T-helper 1 cell (primary cell): Measurements from ENCODE around the gene ZNFX1.

Experiments
- DNase-seq, 5 donors: peaks; one replicate each; pipeline ENCODE4 v3.0.0-alpha.2; 2012 to 2020

ZNFX1 gene

DNA sequence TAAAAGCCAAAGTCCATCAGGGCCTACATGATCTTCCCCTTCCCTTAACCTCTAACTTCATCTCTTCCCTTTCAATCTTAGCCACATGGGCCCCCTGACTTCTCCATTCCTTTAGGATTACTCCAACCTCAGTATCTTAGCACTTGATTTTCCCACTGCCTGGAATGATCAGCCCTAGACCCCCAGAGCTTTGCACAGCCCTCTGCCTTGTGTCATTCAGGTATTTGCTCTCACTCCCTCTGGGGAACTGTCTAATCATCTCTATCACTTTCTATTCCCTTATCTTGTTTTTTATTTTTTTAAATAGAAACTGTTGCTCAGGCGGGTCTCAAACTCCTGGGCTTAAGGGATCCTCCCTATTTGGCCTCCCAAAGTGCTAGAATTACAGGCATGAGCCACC lies 13.3 kb upstream of the ZNFX1 start:
- DNase-seq = no peak

DNA sequence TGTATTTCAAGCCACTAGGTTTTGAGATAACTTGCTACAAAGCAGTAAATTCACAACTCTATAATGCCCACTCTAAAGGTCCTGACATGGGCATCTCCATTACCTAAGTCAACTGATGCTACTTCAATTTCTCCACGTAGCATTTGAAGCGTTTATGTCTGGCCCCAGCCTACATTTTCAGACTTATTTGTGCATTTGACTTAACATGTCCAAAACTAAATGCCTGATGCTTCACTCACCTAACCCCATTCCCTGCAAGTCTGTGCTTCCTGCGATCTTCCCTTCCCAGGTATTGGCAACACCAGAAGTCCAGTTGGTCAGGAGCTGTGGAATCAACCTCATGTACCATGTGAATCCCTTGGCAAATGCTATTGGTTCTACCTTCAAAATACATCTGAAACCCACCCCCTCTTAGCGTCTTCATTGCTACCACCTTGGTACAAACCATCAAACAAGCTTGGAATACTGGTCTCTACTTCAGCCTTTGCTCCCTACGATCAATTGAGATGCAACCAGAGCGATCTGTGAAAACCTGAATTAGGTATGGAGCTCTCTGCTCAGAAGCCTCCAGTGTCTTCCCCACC lies 12.8 kb upstream of the ZNFX1 start:
- no peak for DNase-seq

DNA sequence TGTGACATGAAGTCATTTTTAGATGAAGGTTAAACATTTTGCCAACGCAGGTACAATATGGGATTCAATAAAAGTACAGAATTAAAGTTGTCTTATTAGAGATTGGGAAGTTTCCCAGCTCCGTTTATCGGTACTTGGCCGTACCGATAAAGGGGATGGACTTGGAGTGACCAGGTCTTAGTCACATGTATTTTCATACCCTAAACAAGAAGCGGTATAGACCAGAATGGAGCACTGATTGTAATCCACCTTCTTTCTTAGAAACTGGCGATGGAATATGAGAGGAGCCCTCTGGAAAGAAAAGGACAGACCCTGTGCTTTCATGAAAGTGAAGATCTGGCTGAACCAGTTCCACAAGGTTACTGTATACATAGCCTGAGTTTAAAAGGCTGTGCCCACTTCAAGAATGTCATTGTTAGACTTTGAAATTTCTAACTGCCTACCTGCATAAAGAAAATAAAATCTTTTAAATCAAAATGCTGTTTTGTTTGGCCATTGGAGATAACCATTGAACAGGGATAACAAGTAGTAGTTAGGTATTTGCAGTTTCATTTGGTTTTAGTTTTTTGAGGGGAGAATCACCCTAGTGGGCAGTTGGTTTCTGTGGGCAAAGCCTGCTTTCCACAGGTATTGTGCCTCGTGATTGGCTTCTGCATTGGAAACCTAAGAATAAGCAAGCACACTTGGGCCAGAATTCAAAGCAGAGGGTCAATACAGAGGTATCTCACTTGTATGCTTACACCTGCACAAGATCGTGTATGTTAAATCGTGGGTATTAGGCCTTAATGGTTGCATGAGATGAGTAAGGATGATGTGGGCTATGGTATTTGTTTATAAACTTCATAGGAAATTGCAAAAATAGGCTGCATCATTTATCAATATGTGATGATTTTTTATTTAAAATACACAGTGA lies 11.2 kb upstream of the ZNFX1 start:
- no peak for DNase-seq

DNA sequence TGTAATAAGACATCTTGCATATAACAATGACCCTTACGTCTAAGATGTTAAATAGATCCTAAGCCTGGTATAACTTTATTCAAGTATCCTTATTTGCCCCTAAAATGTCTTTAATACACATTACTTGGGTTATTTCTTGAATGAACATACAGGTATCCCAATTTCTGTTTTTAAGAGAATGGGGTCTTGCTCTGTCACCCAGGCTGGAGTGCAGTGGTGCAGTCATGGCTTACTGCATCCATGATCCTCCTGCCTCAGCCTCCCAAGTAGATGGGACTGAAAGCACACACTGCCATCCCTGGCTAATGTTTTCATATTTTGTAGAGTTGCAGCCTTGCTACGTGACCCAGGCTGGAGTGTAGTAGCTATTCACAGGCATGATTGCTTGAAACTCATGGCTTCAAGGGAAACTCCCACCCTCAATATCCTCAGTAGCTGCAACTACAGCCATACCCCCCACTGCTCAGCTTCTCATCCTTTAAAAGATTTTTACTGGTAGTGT lies 10.4 kb upstream of the ZNFX1 start:
- DNase-seq = no peak

DNA sequence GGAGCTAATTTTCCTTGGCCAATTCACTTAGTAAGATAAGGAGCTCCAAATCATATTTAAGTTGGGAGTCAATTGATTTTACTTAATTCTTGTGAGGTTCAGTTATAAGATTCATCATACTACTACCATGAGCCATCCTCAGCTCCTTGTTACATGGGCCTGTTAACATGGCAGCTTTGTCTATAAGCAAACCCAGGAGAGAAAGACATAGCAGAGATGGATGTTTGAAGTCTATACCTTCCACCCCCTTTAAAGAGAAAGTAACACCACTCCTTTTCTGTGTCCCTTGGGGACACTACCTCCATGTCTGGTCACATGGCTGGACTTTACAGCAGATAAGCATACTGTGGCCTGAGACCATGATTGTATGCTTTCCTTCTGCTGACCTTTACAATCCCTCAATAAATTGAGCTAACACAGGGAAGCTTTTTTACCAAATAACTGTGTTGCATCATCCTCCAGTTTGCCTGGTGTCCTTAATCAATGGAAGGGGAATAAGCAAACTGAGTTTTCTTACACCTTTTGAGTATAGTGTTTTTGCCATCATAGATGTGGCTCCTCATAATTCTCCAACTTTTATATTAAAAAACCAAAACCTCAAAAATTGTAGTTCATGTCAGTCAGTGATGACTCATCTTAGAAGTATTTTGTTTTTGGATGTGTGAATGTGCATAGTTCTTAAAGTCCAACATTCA lies 9.8 kb upstream of the ZNFX1 start:
- DNase-seq = no peak

DNA sequence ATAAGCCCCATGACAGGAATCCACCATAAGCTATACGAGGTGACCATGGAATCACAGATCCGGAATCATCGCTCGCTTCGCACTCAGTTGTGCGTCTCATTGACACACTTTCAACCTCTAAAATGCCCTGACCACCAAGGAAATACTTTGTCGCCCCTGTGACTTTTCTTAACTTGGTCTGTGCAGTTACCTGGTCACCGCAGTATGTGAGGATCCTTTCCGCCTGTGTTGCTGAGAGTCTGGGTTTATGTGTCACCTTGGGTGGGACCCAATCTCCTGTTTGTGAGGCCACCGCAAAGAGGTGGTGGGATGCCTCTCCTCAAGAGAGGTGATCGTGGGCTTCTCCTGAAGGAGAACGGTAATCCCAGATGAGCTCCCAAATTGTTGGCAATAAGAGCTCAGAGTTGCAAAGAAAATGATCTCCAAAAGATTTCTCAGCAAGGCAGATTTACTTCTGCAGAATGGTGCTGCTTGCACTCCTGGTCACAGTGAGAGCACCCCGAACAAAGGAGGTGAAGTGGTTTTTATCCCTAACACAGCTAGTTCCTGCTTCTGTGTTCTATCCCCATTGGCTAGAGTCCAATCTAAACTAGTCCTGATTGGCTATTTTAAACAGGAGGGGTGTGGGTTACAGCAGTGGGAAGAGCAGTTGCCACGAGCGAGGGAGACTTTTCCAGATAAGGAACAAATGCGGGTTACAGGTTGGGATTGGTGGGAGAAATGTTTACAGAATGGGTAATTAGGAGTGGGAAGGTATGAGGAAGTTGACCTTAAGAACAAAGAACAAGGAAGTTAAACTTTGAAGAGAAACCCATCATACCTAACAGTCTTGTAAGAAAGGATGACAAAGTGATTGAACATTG lies 9.1 kb upstream of the ZNFX1 start:
- no peak for DNase-seq

DNA sequence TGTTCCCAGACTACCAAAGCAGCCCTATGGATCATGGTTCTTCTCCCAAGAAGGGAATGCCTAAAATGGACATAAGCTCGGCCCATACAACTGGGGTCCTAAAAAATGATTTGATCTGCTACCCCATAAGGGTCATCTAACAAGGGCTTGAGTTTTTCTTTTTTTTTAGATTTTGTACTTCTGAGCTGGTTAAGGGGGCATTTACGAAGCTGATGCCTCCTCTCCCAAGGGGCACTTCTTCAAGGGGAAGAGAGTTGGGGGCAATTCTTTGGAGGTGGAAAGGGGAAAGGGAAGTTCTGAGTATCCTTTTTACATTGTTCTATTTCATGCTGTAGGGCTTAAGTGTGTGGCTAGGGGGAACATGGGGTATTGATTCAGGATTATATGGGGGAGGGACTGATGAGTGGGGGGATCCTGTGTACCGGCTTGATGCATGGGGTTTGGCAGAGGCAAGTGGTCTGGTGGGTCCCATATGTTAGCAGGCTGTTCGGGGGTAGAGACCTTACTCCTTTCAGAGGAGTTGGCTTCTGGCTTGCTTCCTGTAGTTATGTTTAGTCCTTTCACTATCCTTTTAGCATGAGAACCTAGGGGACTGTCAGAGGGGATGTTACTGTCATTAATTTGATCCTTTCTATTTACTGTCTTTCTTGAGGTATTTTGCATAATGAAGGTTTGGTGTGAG lies 8.1 kb upstream of the ZNFX1 start:
- DNase-seq = no peak

DNA sequence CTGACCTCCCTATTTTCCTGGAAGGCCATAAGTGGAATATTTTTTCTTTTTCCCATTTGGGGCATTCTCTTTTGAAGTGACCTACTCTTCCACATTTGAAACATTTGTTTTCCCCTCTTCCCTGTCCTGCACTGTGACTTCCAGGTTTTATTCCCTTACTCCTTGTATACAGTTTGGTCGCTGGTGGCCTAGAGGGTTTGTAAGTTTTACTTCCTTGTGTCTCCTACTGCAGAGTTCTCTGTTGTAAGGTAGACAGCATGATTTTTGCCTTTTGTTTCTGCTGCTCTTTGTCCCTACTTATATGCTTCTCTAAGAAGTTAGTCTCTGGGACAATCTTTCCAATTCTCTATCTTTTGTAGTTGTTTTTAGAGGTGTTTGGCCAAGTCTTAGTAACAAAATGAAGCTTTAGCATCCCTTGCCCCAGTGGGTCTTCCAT lies 7.4 kb upstream of the ZNFX1 start:
- DNase-seq = no peak

DNA sequence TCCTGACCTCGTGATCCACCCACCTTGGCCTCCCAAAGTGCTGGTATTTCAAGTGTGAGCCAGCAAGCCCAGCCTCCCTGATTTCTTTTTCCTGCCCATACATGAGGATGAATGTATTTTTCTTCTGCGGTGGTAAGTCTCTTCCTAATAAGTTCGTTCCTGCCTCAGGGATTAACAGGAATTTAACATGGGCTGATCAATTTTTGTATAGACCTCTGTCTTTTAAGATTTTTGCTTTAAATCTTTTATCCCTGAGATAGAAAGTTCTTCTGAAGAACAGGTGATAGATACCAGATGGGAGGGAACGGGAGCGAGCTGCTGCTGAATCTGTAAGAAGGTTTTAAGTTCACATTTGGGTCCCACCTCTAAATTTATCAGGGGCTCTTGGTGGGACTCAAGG lies 7.0 kb upstream of the ZNFX1 start:
- no peak for DNase-seq

DNA sequence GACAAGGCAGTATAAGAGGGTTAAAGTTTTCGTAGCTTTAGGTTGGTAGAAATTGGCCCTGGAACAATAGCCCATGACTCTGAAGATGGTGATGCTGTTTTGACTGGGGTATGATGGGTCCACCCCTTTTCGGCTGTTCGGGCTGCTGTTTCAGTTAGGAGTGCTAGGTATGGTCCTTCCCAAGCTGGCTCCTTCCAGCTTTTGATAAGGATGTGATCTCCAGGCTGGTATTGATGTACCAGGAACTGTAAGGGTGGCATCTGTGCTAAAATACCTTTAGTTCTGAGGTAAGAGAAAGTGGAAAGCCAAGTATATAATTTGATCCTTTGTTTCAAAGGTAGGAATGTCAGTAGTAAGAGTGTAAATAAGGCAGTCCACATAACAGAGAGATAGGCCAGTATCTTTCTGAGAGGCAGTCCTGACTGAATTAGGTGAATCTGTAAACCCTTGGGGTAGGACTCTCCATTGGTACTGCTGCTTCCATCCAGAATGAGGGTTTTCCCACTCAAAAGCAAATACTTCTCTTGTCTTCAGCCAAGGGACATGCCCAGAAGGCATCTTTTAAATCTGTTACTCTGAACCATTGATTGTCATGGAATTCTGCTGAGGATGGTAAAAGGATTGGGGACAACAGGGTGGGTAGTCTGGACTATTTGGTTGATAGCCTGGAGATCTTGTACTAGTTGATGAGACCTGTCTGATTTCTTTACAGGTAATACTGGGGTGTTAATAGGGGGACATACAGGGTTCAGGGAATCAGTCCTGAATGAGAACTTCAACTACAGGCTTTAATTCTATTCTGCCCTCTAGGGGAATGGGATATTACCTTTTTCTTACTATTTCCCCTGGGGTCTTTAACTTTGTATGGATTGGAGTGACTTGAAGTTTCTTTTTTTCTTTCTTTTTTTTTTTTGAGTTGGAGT lies 6.1 kb upstream of the ZNFX1 start:
- no peak for DNase-seq

DNA sequence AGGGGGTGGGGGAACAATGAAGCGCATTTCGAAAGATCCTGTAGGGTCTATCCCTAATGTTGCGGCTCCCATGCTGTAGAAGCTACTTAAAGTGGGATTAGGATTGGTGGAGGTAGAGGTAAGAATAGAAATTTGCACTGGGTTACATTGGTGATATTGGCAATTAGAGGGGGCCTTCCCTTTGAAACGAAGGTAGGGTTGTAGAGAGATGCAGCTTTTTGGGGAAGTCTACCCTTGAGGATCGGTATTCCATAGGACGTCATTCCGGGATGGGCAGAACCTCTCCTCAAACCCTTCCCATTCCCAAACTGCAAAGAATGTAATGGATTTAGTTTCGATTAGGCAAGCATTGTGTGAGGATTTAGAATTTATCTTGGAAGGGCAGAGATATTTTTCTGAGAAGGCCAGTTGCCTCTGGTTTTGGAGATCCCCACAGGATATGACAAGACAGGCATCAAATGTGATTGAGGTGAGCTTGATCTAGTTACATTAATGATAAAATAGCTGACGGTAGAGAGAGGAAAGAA lies 5.4 kb upstream of the ZNFX1 start:
- no peak for DNase-seq

DNA sequence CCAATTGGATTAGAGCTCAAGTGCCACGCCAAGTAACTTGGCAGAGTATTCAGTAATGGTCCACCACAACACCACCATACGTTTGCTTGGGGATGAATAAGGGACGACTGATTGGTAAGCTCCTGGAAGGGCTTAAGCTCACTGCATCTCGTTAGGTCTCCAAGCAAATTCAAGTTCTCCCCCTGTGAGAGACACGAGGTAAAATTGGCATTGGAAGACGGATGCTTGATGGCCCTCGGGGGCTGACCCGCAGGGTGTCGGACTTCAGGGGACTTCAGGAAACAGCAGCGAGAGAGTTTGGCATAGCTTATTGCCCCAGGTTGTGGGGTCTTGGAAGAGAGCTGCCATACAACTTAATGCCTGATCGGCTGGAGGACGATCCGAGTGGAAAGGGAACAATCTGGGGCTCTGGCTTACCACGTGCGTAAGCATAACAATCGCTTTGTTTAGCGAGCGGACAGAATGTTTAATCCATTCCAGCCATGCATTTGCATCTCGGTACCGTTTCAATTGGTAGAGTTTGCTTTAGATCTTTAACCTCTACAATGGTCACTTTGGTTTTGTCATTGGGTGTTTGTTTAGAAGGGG lies 4.8 kb upstream of the ZNFX1 start:
- no peak for DNase-seq

DNA sequence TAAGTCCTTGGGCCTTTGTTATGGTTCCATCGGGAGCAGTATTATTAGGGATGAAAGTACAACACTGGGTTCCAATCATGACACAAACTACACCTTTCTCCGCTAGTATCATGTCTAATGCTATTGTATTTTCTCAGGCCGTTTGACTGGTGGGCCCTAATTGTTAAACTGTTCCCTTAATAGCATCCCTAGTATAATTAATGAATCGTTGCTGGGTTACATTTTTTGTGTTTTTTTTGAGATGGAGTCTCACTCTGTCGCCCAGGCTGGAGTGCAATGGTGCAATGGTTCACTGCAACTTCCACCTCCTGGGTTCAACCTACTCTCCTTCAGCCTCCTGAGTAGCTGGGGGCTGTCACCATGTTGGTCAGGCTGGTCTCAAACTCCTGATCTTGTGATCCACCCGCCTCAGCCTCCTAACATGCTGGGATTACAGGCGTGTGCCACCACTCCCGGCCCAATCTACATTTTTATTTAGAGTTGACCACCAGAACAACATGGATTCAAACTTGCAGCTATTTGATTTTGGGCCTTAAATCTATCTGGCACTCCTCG lies 4.1 kb upstream of the ZNFX1 start:
- DNase-seq = no peak

DNA sequence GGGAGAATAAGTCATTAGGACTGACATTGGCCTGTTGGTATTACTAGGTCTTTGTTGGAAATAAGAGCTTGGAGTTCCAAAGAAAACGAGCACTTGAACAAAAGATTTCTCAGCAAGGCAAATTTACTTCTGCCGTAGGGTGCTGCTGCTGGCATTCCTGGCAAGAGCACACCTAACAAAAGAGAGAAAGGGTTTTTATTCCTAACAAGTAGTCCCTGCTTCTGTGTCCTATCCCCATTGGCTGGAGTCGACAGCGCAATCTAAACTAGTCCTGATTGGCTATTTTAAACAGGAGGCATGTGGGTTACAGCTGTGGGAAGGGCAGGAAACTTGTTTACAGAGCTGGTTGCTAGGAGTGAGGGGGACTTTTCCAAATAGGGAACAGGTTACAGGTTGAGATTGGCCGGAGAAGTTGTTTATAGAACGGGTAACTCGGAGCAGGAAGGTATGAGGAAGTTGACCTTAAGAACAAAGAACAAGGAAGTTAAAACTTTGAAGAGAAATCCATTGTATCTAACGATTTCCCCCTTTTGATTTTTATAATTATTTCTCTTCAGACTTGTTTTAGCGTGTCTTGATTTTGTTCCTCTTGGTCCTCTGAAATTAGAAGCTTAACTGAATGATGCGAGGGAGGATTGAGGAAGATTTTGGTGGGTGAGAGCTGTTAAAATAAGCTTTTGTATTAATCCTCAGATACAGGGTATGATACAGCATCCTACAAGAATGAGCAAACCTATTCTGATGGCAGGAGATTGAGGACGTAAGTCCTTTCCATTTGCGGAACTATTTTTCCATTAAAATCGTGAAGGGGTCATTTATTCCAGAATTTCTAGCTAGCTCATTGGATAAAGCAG lies 3.4 kb upstream of the ZNFX1 start:
- DNase-seq = peak in 1 of 5 donors; percentile 29

DNA sequence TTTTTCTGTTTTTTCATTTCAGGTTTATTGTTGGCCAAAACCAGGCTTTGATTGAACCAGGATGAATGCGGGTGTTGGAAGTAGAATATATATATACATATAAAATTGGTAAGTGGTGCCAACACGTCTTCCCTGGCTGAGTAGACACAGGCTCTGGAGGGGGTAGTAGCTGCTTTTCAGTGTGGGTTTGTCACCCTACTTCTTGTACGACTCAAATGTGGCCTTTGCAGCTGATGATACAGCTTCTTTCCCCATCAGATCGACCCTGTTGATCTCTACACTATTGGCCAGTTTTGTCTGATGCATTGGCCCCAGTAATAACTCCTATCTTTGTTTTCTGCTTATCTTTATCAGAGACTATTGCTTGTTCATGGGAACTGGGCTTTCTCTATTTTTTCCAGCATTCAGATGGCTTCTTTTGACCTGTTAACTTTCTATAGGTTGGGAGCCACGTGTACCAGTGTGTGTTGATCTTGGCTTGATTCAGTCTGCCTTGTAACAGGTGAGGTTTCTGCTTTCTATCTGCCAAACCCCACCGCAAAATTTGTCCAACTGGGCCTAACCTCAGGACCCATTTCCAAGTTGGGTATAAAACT lies 2.7 kb upstream of the ZNFX1 start:
- no peak for DNase-seq

DNA sequence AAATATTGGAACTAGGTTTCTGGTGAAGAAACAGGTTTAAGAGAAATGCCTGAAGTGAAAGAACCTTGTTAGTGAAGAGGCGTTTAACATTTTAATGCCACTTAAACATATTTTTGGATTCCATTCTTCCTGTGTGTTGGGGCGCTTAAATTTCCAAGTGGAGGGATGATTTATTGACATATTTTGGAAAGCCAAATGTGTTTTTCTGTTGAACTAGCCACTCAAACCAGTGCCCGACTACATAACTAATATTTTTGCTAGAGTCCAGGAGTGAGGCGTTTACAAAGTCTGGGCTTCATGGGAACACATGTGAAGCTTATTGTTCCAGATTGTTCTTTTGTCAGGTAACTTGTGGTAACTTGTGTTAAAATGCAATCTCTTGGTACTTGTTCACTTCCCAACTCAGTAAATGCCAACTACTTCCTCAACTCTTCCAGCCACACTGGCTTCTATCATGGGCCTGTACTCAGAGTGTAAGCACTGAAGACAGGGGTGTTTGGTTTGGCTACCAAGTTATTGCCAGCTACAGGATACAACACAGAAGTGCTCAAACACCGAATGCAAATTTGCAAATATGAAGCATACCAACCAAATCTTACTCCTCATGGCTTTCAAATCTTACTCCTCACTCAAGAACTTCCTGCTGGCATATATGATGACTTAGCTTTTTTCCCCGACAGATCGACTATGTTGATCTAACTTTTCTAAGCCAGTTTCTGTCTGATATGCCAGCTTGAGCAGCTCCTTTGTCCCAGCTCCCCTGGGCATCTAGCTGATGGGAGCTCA lies 2.0 kb upstream of the ZNFX1 start:
- DNase-seq = peak in 1 of 5 donors; percentile 46
